Hindlimb muscle (tissue), 1 donor: ENCODE results near the gene TEX9. TPM values are rescaled to one million over a fixed set of nuclear protein-coding genes. Genes with fewer than 3 reads are reported as not detected.
A peak's percentile ranks its signal among the peaks of the same experiment; 100 is the strongest.
"Not testable (repeated sequence)": the region's sequence is repeated elsewhere in the genome, so short reads cannot be mapped to it uniquely, and the experiment has no call there.

Experiments used
- DNase-seq: peaks from one replicate; pipeline ENCODE4 v3.0.0-alpha.2; 2013
- polyA plus RNA-seq: library from polyadenylated mRNA; unstranded; fragments of 120-200 nt; gene quantifications from one replicate; pipeline ENCODE4 v1.2.1, GENCODE V29; 2013; ENCODE audit not compliant: insufficient read length

Gene TEX9
- 1.7 TPM for polyA plus RNA-seq

DNA sequence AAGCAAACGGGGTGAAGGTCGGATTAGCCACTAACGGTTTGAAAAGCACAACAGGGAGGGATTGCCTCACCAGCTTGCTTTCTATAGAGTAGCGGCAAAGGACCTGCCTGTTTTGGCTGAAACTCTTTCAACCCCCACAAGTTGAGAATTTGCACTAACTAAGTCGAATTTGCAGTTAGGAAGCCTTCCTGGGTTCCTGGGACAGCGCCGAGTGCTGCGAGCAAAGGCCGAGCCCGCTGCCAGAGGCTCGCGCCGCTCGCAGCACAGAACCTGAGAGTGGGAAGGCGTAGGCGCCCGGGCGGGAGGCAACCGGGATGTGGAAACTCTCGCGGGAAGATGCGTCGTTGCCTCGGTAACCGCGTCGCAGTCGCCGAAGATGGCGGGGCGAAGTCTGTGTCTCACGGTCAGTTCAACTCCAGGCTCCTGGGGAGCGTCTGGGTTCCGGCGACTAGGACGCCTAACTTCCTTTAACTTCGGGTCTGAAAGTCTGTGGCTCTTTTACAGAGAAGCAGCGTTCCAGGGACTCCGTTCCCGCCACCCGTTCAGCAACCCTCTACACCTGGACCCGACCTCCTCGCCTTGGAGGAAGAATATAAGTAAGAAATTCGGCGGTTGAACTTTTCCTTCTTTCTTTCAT, at the start of gene TEX9:
TSS of gene TEX9 (plus strand) at position 352 of the 637 bp plus-strand sequence. CDS start at position 377, 25 bp downstream.
- DNase-seq: peak; percentile 93

DNA sequence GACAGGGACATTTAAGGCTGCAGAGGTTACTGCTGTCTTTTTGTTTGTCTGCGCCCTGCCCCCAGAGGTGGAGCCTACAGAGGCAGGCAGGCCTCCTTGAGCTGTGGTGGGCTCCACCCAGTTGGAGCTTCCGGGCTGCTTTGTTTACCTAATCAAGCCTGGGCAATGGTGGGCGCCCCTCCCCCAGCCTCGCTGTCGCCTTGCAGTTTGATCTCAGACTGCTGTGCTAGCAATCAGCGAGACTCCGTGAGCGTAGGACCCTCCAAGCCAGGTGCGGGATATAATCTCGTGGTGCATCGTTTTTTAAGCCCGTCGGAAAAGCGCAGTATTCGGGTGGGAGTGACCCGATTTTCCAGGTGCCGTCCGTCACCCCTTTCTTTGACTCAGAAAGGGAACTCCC, 48.7 kb upstream of the TEX9 start:
- not testable (repeated sequence) for DNase-seq

DNA sequence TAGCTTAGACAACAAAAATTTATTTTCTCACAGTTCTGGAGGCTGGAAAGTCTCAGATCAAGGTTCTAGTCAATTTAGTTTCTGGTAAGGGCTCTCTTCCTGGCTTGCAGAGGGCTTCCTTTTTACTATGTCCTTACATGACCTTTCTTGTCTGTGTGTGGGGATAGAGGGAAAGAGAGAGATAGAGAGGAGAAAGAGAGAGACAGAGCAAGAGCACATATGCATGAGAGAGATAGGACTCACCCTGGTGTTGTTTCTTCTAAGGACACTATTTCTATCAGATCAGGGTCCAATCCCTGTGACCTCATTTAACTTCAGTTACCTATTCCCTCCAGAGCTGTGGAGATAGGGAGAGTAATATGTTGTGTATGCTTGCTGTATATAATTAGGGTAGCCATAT, 44.9 kb upstream of the TEX9 start:
- no peak for DNase-seq

- DNase-seq: no peak
Measured at GRCh38 chr15:56320861-56321260, 44.4 kb upstream of the TEX9 start.

DNA sequence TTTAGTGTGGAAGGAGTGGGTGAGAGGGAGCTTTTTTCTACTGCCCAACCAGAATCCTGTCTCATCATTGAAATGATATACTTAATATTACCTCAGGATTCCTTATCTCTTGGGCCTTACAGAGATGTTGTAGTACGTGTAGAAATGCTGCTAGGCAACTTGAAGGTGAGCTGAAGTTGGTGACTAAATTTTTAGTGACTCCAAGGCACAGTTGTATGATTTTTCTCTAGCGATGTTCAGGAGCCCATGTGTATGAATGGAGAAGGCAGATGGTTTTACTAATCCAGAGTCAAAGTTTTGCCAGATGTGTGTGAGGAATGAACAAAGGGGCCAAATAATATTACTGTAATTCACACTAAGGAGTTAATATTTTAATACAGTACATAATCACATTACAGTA, 42.8 kb upstream of the TEX9 start:
- no peak for DNase-seq

- DNase-seq: no peak
Measured at GRCh38 chr15:56323435-56323834, 41.8 kb upstream of the TEX9 start.

GRCh38 chr15:56325186-56325585, 40.0 kb upstream of the TEX9 start:
- DNase-seq: no peak

GRCh38 chr15:56327721-56328502, 37.3 kb upstream of the TEX9 start:
- DNase-seq: peak; percentile 1

- DNase-seq: no peak
Measured at GRCh38 chr15:56337084-56337725, 28.0 kb upstream of the TEX9 start.

GRCh38 chr15:56339594-56339993, 25.6 kb upstream of the TEX9 start:
- no peak for DNase-seq

DNA sequence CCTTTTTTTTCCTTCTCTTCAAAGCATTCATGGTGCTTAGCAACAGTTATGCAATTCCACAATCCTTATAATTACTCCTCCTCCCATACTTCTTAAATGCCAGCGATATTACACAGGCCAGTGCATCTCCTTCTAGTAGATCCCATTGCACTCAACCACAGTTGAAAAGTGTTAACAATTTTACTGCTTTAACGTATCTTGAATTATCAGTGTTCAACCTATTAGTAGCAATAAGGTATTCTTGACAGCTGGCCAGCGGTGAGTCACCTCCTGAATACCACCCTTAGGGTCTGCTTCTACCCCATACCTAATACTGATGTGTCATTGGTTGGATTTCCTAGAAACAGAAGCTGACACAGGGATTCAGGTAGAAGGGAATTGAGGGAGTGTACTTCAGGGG, 24.0 kb upstream of the TEX9 start:
- no peak for DNase-seq

DNA sequence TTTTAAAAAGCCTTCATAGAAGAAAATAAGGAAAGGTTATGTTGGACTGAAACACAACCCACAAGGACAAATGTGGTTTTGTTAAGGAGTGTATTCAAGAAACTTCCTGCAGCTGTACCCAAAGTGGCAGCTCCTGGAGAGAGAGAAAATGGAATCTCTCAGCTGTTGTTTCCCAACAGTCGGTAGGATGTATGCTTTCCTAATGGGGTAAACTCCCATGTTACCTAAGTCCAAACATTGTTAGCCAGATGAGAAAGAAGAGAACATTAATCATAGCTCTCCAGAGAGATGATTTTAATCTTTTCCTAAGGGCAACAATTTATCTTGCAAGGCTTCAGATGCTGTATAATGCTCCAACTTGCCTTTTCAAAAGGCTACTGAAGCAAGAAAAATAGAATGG, 22.6 kb upstream of the TEX9 start:
- DNase-seq: no peak

DNA sequence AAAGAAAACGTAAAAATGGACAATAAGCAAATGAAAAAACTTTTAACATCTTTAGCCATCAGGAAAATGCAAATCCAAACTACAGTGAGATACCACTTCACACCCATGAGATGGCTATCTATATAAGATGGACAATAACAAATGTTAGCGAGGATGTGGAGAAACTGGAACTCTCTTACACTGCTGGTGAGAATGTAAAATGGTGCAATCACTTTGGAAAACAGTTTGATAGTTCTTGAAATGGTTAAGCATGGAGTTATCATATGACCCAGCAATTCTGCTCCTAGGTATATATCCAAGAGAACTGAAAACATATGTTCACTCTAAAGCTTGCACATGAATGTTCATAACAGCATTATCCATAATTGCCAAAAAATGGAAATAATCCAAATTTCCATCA, 21.3 kb upstream of the TEX9 start:
- DNase-seq: no peak

DNA sequence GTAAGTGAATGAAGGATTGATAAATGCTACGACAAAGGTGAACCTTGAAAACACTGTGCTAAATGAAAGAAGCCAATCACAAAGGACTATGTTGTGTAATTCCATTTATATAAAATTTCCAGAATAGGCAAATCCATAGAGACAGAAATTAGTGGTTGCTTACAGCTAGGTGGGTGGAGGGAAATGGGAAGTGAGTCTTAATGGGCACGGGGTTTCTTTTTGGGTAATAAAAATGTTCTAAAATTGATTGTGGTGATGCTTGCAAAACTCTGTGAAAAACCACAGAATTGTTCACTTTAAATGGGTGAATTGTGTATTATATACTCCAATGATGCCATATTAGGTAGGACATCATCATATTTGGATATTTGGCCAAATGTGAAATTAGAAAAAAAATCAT, 20.9 kb upstream of the TEX9 start:
- DNase-seq: no peak

GRCh38 chr15:56346414-56346813, 18.8 kb upstream of the TEX9 start:
- DNase-seq: no peak

- no peak for DNase-seq
Measured at GRCh38 chr15:56349554-56349953, 15.7 kb upstream of the TEX9 start.

GRCh38 chr15:56351353-56351752, 13.9 kb upstream of the TEX9 start:
- DNase-seq: no peak

GRCh38 chr15:56351957-56352506, 13.2 kb upstream of the TEX9 start:
- no peak for DNase-seq

DNA sequence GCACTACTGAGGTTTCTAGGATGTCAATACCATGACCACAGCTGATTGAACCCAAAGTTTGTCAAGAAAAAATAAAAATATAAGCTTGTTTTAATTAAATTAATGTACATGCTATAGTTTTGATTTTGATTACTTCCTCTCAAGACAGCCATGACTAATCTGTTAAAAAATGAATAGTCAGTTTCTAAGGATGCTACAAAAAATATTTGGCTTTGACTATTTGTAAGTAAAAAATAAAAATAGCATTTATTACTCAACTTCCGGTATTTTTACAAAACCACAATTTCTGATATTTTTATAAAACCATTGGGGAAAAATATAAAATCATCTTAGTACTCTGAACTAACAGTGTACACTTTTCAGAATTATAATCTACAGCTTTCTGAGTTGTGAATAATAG, 12.1 kb upstream of the TEX9 start:
- DNase-seq: no peak

- DNase-seq: no peak
Measured at GRCh38 chr15:56353740-56354139, 11.5 kb upstream of the TEX9 start.

GRCh38 chr15:56356616-56357015, 8.6 kb upstream of the TEX9 start:
- DNase-seq: no peak

- DNase-seq: no peak
Measured at GRCh38 chr15:56358604-56359003, 6.6 kb upstream of the TEX9 start.

DNA sequence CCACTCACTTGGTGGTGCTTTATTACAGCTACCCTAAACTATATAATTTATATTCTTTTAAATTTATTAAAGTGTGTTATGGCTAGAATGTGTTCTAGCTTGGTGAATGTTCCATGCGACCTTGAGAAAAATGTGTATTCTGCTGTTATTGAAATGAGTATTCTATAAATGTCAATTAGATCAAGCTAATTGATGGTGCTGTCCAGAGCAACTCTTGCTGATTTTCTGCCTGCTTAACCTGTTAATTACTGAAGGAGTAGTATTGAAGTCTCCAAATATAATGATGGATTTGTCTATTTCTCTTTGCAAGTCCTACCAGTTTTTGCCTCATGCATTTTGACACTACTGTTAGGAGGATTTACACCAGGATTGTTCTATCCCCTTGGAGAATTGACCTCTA, 3.2 kb upstream of the TEX9 start:
- DNase-seq: no peak

DNA sequence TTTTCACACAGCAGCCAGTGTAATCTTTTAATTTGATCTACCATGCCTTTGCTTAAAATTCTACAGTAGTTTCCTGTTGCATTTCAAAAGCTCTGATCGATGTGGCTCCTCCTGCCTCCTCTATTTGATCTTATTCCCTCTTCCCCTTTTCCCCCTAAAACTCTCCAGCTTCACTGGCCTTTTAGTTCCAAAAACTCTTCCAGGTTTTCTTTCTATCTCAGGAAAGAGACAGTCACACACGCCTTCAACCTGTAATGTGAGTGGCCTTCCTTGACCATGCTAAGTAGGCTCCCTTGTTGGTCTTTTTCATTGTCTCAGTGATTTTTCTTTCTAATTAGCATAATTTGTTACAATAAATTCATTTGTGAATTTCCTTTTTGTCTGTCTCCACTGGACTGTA, 985 bp downstream of the TEX9 start:
- no peak for DNase-seq
